ENCODE measurements around the gene CAST.

The CAST gene

GRCh38 chr5:96812851-96813250 is 150.7 kb downstream of the CAST start:
- FAIRE-seq (no peak), DNase-seq (ENCODE audit: insufficient read length, low spot score) (no peak)

- FAIRE-seq (no peak), DNase-seq (ENCODE audit: insufficient read length, low spot score) (no peak)
Observed at GRCh38 chr5:96814041-96814440, 151.9 kb downstream of the CAST start.

- peak; percentile 99 for FAIRE-seq
- DNase-seq (ENCODE audit: insufficient read length, low spot score): no peak
Observed at GRCh38 chr5:96816411-96816939, 154.3 kb downstream of the CAST start.

- no peak for FAIRE-seq
- no peak for DNase-seq (ENCODE audit: insufficient read length, low spot score)
Observed at GRCh38 chr5:96816991-96817390, 154.8 kb downstream of the CAST start.

- DNase-seq (ENCODE audit: insufficient read length, low spot score): no peak
- FAIRE-seq: peak; percentile 31
Observed at GRCh38 chr5:96817506-96817905, 155.3 kb downstream of the CAST start.

- FAIRE-seq (no peak), DNase-seq (ENCODE audit: insufficient read length, low spot score) (no peak)
Observed at GRCh38 chr5:96818125-96818788, 156.1 kb downstream of the CAST start.

- DNase-seq (ENCODE audit: insufficient read length, low spot score): no peak
- no peak for FAIRE-seq
Observed at GRCh38 chr5:96819806-96820205, 157.6 kb downstream of the CAST start.

GRCh38 chr5:96821260-96821916 is 159.2 kb downstream of the CAST start:
- no peak for DNase-seq (ENCODE audit: insufficient read length, low spot score)

GRCh38 chr5:96822686-96823459 is 160.7 kb downstream of the CAST start:
- no peak for DNase-seq (ENCODE audit: insufficient read length, low spot score)
- peak; percentile 35 for FAIRE-seq

More at GRCh38 chr5:96821260-96821916, 159.2 kb downstream of the CAST start:
- FAIRE-seq: no peak

GRCh38 chr5:96823900-96824380 is 161.8 kb downstream of the CAST start:
- DNase-seq (ENCODE audit: insufficient read length, low spot score) (no peak), FAIRE-seq (peak; percentile 80)
